ENCODE results near the gene MAP1LC3B. TPM values are rescaled to one million over a fixed set of nuclear protein-coding genes. Genes with fewer than 3 reads are reported as not detected.

Gene MAP1LC3B
- total RNA-seq, 1 donor from 2014 or later: 40.8 TPM

DNA sequence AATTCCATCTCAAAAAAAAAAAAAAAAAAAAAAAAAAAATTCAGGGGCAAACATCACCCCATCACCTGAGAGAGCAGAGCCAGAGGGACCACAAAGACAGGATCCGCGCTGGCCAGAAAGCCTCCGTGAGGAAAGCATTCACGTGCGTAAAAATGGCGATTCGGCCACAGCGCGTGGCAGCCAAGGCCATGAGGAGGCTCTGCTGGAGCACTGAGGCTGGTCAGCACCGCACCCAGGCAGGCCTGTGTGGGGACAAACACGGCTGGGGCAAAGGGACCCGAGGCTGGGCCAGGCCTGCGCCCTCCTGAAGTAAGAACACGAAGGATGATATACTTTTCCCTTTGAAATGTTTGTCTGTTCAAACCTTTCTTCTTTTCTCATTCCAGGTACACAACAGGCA lies 45.2 kb downstream of the MAP1LC3B start:
- Mint-ChIP-seq H3K4me3 (no peak overlapping the region), H3K4me1 (ENCODE audit: low read depth) (peaks cover 14% of the 10 kb centered on the region), H3K27me3 (ENCODE audit: insufficient read depth) (peaks cover 19% of the 10 kb centered on the region), H3K27ac (no peak overlapping the region), H3K36me3 (ENCODE audit: low read depth) (peaks cover 1% of the 10 kb centered on the region), H3K9me3 (no peaks in the 10 kb centered on the region)
- intact Hi-C loops (cut with micrococcal nuclease): loop anchor here (2.0 kb wide), 3 partner anchors 27 to 55 kb away; partner anchors contain the start of gene ZCCHC14
- DNase-seq (ENCODE audit: low spot score): no peak

DNA sequence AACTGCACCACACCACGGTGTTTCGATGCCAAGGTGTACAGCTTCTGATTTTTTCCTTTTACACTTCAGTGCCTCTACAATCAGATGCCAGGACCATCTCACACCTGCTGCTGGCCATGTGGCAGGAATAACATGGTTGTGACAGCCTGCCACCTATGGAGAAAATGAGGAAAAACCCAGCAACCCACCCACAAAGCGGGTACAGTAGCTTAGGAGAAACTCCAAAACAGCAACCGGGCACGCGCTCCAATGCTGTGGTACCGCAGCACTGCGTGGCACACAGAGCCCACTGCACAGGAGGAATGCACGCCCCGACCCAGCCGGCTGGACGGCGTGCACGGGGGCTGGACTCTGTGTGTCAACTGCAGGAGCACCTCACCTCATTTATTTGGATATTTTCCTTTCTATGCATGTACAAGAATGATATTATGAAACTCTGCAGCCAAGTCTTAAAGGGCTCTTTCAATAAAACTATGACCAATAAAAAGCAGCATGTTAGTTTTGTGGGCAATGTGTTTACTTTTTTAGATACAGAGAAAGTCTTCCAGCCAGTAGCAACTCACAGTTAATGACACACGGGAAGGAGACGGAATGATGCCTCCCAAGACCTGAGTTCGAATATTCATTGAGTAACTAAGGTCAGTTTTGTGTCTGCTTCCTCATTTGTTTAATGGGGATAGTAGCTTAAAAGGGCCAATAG lies 45.9 kb downstream of the MAP1LC3B start:
- peaks cover 19% of the 10 kb centered on the region for H3K27me3 Mint-ChIP-seq (ENCODE audit: insufficient read depth)
- no peak overlapping the region for H3K4me3 Mint-ChIP-seq
- no peaks in the 10 kb centered on the region for H3K9me3 Mint-ChIP-seq
- H3K36me3 Mint-ChIP-seq (ENCODE audit: low read depth): peaks cover 3% of the 10 kb centered on the region
- intact Hi-C loops (cut with micrococcal nuclease): loop anchor here (2.0 kb wide), 3 partner anchors 27 to 55 kb away; partner anchors contain the start of gene ZCCHC14
- no peak for DNase-seq (ENCODE audit: low spot score)
- peaks cover 14% of the 10 kb centered on the region for H3K4me1 Mint-ChIP-seq (ENCODE audit: low read depth)
- no peak overlapping the region for H3K27ac Mint-ChIP-seq

DNA sequence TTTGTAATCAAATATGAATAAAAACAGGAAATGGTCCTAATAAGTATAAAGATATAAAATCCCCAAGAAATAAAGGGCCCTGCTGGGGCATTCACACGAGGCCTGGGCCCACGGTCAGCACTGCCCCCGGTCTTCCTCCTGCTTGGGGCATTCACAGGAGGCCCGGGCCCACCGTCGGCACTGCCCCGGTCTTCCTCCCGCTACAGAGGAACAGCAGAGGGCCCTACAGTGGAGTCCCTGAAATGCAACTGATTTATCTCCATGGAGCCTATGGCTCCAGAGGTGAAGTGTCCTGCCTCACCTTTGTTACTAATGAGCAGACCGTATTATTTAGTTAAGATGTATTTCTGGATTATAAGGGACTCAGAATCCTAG lies 46.5 kb downstream of the MAP1LC3B start:
- peaks cover 17% of the 10 kb centered on the region for H3K27me3 Mint-ChIP-seq (ENCODE audit: insufficient read depth)
- no peak for DNase-seq (ENCODE audit: low spot score)
- H3K4me3 Mint-ChIP-seq: no peak overlapping the region
- H3K4me1 Mint-ChIP-seq (ENCODE audit: low read depth): peaks cover 14% of the 10 kb centered on the region
- H3K36me3 Mint-ChIP-seq (ENCODE audit: low read depth): peaks cover 3% of the 10 kb centered on the region
- intact Hi-C loops (cut with micrococcal nuclease): no loop called here
- H3K27ac Mint-ChIP-seq: no peak overlapping the region
- H3K9me3 Mint-ChIP-seq: no peaks in the 10 kb centered on the region

DNA sequence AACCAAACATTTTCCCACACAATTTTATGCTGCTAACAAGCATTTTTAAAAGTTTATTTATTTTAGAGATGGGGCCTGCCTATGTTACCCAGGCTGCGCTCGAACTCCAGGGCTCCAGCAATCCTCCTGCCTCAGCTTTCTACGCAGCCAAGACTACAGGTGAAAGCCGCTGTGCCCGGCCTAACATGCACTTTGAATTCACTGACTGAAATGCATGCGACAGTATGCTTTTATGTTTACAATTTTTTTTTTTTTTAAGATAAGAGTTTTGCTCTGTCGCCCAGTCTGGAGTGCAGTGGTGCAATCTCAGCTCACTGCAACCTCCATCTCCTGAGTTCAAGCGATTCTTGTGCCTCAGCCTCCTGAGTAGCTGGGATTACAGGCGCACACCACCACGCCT lies 47.8 kb downstream of the MAP1LC3B start:
- no peak for DNase-seq (ENCODE audit: low spot score)
- H3K27ac Mint-ChIP-seq: no peak overlapping the region
- intact Hi-C loops (cut with micrococcal nuclease): no loop called here
- H3K36me3 Mint-ChIP-seq (ENCODE audit: low read depth): peaks cover 3% of the 10 kb centered on the region
- H3K27me3 Mint-ChIP-seq (ENCODE audit: insufficient read depth): peaks cover 15% of the 10 kb centered on the region
- no peak overlapping the region for H3K4me3 Mint-ChIP-seq
- H3K9me3 Mint-ChIP-seq: no peaks in the 10 kb centered on the region
- H3K4me1 Mint-ChIP-seq (ENCODE audit: low read depth): peaks cover 14% of the 10 kb centered on the region

- Mint-ChIP-seq H3K27me3 (ENCODE audit: insufficient read depth) (peaks cover 8% of the 10 kb centered on the region), H3K27ac (no peak overlapping the region), H3K4me3 (no peak overlapping the region), H3K4me1 (ENCODE audit: low read depth) (peaks cover under 1% of the 10 kb centered on the region), H3K36me3 (ENCODE audit: low read depth) (peaks cover 4% of the 10 kb centered on the region), H3K9me3 (no peaks in the 10 kb centered on the region)
- no peak for DNase-seq (ENCODE audit: low spot score)
- intact Hi-C loops (cut with micrococcal nuclease): no loop called here
Observed at GRCh38 chr16:87441886-87442580, 49.9 kb downstream of the MAP1LC3B start.

DNA sequence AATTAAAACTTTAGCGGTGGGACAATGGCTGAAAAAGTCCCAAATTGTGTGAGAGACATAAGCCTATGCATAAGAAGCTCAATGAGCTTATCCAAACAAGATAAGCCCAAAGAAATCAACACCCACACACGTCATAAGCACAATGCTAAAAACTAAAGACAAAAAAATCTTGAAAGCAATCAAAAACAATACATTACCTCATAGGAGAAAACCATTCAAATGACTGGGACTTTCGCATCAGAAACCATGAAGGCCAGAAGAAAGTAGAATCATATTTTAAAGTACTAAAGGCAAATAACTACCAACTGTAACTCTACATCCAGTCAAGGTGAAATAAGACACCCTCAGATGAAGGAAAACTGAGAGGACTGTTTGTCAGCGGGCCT lies 50.4 kb downstream of the MAP1LC3B start:
- Mint-ChIP-seq H3K4me3 (no peak overlapping the region), H3K27me3 (ENCODE audit: insufficient read depth) (peaks cover 8% of the 10 kb centered on the region), H3K27ac (no peak overlapping the region), H3K4me1 (ENCODE audit: low read depth) (no peaks in the 10 kb centered on the region), H3K36me3 (ENCODE audit: low read depth) (peaks cover 4% of the 10 kb centered on the region), H3K9me3 (no peaks in the 10 kb centered on the region)
- no peak for DNase-seq (ENCODE audit: low spot score)
- intact Hi-C loops (cut with micrococcal nuclease): no loop called here

DNA sequence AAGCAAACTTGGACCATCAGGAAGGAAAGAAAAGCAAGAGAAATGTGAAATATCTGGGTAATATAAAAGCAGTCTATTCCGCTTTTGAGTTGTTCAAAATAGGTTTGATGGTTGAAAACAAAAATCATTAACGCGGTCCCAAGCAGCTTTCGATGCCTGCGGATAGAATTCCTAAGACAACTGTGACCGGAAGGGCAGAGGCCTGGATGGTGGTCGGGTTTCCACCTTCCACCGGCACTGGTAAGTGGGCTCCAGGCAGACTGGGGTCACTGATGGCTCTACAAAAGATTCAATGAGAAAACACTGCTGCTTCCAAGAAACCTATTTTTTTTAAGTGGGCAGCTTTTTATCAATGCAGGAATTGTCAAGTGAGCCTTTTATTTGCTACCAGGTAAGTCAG lies 50.9 kb downstream of the MAP1LC3B start:
- Mint-ChIP-seq H3K27me3 (ENCODE audit: insufficient read depth) (peaks cover 8% of the 10 kb centered on the region), H3K9me3 (no peaks in the 10 kb centered on the region), H3K4me1 (ENCODE audit: low read depth) (no peaks in the 10 kb centered on the region), H3K36me3 (ENCODE audit: low read depth) (peaks cover 5% of the 10 kb centered on the region), H3K4me3 (no peak overlapping the region), H3K27ac (no peak overlapping the region)
- no peak for DNase-seq (ENCODE audit: low spot score)
- intact Hi-C loops (cut with micrococcal nuclease): no loop called here

- DNase-seq (ENCODE audit: low spot score): no peak
- intact Hi-C loops (cut with micrococcal nuclease): no loop called here
- Mint-ChIP-seq H3K27ac (no peak overlapping the region), H3K27me3 (ENCODE audit: insufficient read depth) (peaks cover 5% of the 10 kb centered on the region), H3K36me3 (ENCODE audit: low read depth) (peaks cover 9% of the 10 kb centered on the region), H3K9me3 (no peaks in the 10 kb centered on the region), H3K4me3 (no peak overlapping the region), H3K4me1 (ENCODE audit: low read depth) (no peaks in the 10 kb centered on the region)
Observed at GRCh38 chr16:87443964-87444363, 51.8 kb downstream of the MAP1LC3B start.

- no peaks in the 10 kb centered on the region for H3K4me1 Mint-ChIP-seq (ENCODE audit: low read depth)
- DNase-seq (ENCODE audit: low spot score): no peak
- H3K27ac Mint-ChIP-seq: no peak overlapping the region
- H3K27me3 Mint-ChIP-seq (ENCODE audit: insufficient read depth): peaks cover 1% of the 10 kb centered on the region
- no peak overlapping the region for H3K4me3 Mint-ChIP-seq
- no peaks in the 10 kb centered on the region for H3K9me3 Mint-ChIP-seq
- intact Hi-C loops (cut with micrococcal nuclease): no loop called here
- peaks cover 9% of the 10 kb centered on the region for H3K36me3 Mint-ChIP-seq (ENCODE audit: low read depth)
Observed at GRCh38 chr16:87445486-87445885, 53.4 kb downstream of the MAP1LC3B start.

GRCh38 chr16:87446479-87446878 lies 54.3 kb downstream of the MAP1LC3B start:
- H3K4me1 Mint-ChIP-seq (ENCODE audit: low read depth): no peaks in the 10 kb centered on the region
- intact Hi-C loops (cut with micrococcal nuclease): no loop called here
- no peaks in the 10 kb centered on the region for H3K9me3 Mint-ChIP-seq
- no peak overlapping the region for H3K27ac Mint-ChIP-seq
- no peak for DNase-seq (ENCODE audit: low spot score)
- peaks cover 1% of the 10 kb centered on the region for H3K27me3 Mint-ChIP-seq (ENCODE audit: insufficient read depth)
- no peak overlapping the region for H3K4me3 Mint-ChIP-seq
- peaks cover 8% of the 10 kb centered on the region for H3K36me3 Mint-ChIP-seq (ENCODE audit: low read depth)

DNA sequence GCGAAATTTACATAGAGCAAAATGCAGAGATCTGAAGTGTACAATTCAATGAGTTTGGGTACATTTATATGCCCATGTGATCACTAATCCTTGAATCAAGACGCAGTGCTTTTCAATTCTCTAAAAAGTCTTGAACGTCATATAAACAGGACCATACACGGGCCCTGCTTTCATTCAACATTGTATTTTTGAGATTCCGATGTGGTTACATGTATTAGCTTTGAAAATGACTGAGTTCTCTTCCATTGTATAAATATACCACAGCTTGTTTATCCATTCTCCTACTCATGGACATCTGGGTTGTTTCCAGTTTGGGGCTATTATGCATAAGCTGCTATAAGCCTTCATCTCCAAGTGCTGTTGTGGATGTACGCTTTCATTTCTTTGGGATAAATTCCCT lies 55.2 kb downstream of the MAP1LC3B start:
- intact Hi-C loops (cut with micrococcal nuclease): no loop called here
- Mint-ChIP-seq H3K9me3 (no peaks in the 10 kb centered on the region), H3K27ac (no peak overlapping the region), H3K27me3 (ENCODE audit: insufficient read depth) (no peaks in the 10 kb centered on the region), H3K4me1 (ENCODE audit: low read depth) (no peaks in the 10 kb centered on the region), H3K4me3 (no peak overlapping the region), H3K36me3 (ENCODE audit: low read depth) (peaks cover 8% of the 10 kb centered on the region)
- DNase-seq (ENCODE audit: low spot score): no peak

DNA sequence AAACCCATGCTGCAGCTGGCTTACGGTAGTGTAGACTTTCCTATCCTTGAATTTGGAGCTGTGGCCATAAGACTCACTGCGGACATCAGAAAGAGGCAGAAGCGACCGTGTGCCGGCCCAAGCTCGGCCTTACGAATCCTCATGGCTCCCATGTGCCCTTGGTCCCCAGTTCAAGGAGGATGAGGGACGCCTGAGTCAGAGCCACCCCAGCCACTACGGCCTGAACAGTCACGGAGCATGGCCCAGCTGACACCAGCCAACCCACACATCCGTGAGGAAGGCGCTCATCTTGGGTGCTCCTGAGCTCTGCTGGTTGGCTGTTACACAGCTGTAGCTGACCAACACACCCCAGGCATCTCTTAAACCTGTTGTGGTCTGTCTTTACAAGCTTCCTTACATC lies 56.7 kb downstream of the MAP1LC3B start:
- no peak for DNase-seq (ENCODE audit: low spot score)
- Mint-ChIP-seq H3K4me1 (ENCODE audit: low read depth) (no peaks in the 10 kb centered on the region), H3K27me3 (ENCODE audit: insufficient read depth) (no peaks in the 10 kb centered on the region), H3K9me3 (no peaks in the 10 kb centered on the region), H3K4me3 (no peak overlapping the region), H3K27ac (no peak overlapping the region), H3K36me3 (ENCODE audit: low read depth) (peaks cover 6% of the 10 kb centered on the region)
- intact Hi-C loops (cut with micrococcal nuclease): no loop called here

DNA sequence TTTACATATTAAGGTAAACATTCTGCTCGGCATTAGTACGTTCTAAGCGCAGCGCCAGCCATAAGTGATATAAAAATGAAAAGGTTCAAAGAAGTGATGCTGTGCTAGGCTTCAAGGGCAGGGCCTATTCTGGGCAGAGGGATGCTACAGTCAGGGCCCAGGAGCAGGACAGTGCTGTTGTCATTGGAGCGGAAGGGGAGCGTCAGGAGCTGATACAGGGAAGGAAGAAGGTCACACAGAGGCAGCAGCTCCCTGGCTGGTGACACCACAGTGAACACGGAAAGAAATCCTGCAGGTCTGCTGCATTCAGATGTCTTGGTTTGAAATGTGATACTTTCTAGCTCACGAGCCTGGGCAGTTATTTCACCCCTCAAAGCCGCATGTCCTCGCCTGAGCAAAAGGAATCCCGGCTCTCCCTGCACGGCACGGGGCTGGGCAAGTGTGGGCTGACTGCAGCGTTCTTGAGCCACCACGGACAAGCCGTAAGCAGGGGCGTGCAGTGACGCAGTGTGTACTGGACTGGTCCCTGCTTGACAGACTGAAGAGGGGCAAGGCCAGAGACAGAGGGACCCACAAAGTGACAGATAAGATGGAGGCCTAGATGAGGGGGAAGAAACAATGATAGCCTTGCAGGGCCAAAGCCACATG lies 59.6 kb downstream of the MAP1LC3B start:
- intact Hi-C loops (cut with micrococcal nuclease): no loop called here
- Mint-ChIP-seq H3K9me3 (no peaks in the 10 kb centered on the region), H3K27ac (no peak overlapping the region)

More for the DNA sequence above, 59.6 kb downstream of the MAP1LC3B start:
- H3K4me3 Mint-ChIP-seq: no peak overlapping the region
- peaks cover 5% of the 10 kb centered on the region for H3K36me3 Mint-ChIP-seq (ENCODE audit: low read depth)
- no peaks in the 10 kb centered on the region for H3K27me3 Mint-ChIP-seq (ENCODE audit: insufficient read depth)
- DNase-seq (ENCODE audit: low spot score): no peak
- H3K4me1 Mint-ChIP-seq (ENCODE audit: low read depth): no peaks in the 10 kb centered on the region

Measured in activated T-helper 1 cell treated with anti-CD3 and anti-CD28 coated beads, Interleukin-12 subunit alpha, Interleukin-12 subunit beta, Interleukin-2, Interleukin-4 antibody, amounts not matched to agents 30 ng/mL and 10 ng/mL and 1 ng/mL, durations not matched to agents 14 hours and 24 hours and 36 hours (primary cell).